H9 (cell line): ENCODE results near the gene TMCC3. TPM values are rescaled to one million over a fixed set of nuclear protein-coding genes. Genes with fewer than 3 reads are reported as not detected.

Source experiments
- DNase-seq: peaks from one replicate; pipeline ENCODE4 v3.0.0-alpha.2; 2017
- H2AFZ ChIP-seq: one replicate; pipeline ENCODE4 v1.6.1; 2013; ENCODE audit warnings: mild to moderate bottlenecking, low read length, control low read depth, moderate library complexity
- H2AK5ac ChIP-seq: 2 replicates; pipeline ENCODE4 v1.6.1; 2013; ENCODE audit warnings: low read length, control low read depth, mixed read lengths; ENCODE audit not compliant: insufficient read length
- H2BK120ac ChIP-seq: one replicate; pipeline ENCODE4 v1.6.1; 2013; ENCODE audit warnings: low read depth, mild to moderate bottlenecking, low read length, control low read depth, inconsistent platforms; ENCODE audit not compliant: poor library complexity, severe bottlenecking
- H2BK12ac ChIP-seq: 2 replicates; pipeline ENCODE4 v1.6.1; 2013; ENCODE audit warnings: low read length, control low read depth, mixed read lengths, low read depth; ENCODE audit not compliant: insufficient read length
- H2BK15ac ChIP-seq: 2 replicates; pipeline ENCODE4 v1.6.1; 2013; ENCODE audit warnings: low read depth, low read length, control low read depth
- H2BK20ac ChIP-seq: one replicate; pipeline ENCODE4 v1.6.1; 2013; ENCODE audit warnings: low read depth, mild to moderate bottlenecking, low read length, control low read depth, inconsistent platforms; ENCODE audit not compliant: poor library complexity, severe bottlenecking
- H2BK5ac ChIP-seq: 2 replicates; pipeline ENCODE4 v1.6.1; 2013; ENCODE audit warnings: low read length, control low read depth, mixed read lengths; ENCODE audit not compliant: insufficient read length
- H3K14ac ChIP-seq: 2 replicates; pipeline ENCODE4 v1.6.1; 2013; ENCODE audit warnings: low read length, control low read depth; ENCODE audit not compliant: insufficient read depth
- H3K18ac ChIP-seq: 2 replicates; pipeline ENCODE4 v1.6.1; 2013; ENCODE audit warnings: low read depth, mild to moderate bottlenecking, mixed read lengths, low read length, control low read depth; ENCODE audit not compliant: insufficient read length
- H3K23ac ChIP-seq: 2 replicates; pipeline ENCODE4 v1.6.1; 2013; ENCODE audit warnings: low read length, control low read depth, mixed read lengths, low read depth; ENCODE audit not compliant: insufficient read length
- H3K23me2 ChIP-seq: 2 replicates; pipeline ENCODE4 v1.6.1; 2013; ENCODE audit warnings: low read depth, mild to moderate bottlenecking, mixed read lengths, low read length, control low read depth; ENCODE audit not compliant: insufficient read length, poor library complexity, severe bottlenecking
- H3K27ac ChIP-seq: 2 replicates; pipeline ENCODE4 v1.5.1; 2013; ENCODE audit warnings: low read length, control low read depth, mixed read lengths, low read depth; ENCODE audit not compliant: insufficient read length
- H3K27me3 ChIP-seq: 2 replicates; pipeline ENCODE4 v1.6.1; 2013; ENCODE audit warnings: low read length, control low read depth, inconsistent platforms; ENCODE audit not compliant: insufficient read depth
- H3K4ac ChIP-seq: 2 replicates; pipeline ENCODE4 v1.6.1; 2013; ENCODE audit warnings: low read depth, mild to moderate bottlenecking, control low read depth, inconsistent platforms, low read length, moderate library complexity
- H3K4me1 ChIP-seq: 2 replicates; pipeline ENCODE4 v1.6.1; 2013; ENCODE audit warnings: low read length, control low read depth, inconsistent platforms; ENCODE audit not compliant: insufficient read depth
- H3K4me2 ChIP-seq: 2 replicates; pipeline ENCODE4 v1.6.1; 2013; ENCODE audit warnings: low read length, control low read depth, mixed read lengths; ENCODE audit not compliant: insufficient read length, insufficient read depth
- H3K56ac ChIP-seq: 2 replicates; pipeline ENCODE4 v1.6.1; 2013; ENCODE audit warnings: low read depth, mild to moderate bottlenecking, mixed read lengths, low read length, control low read depth; ENCODE audit not compliant: insufficient read length
- H3K79me1 ChIP-seq: 2 replicates; pipeline ENCODE4 v1.6.1; 2013; ENCODE audit warnings: low read depth, mild to moderate bottlenecking, moderate library complexity, low read length, control low read depth, inconsistent platforms; ENCODE audit not compliant: insufficient read depth, poor library complexity, severe bottlenecking
- H3K79me2 ChIP-seq: 2 replicates; pipeline ENCODE4 v1.6.1; 2013; ENCODE audit warnings: low read length, control low read depth, inconsistent platforms; ENCODE audit not compliant: insufficient read depth
- H3K9ac ChIP-seq: 2 replicates; pipeline ENCODE4 v1.6.1; 2013; ENCODE audit warnings: low read length, control low read depth, mixed read lengths; ENCODE audit not compliant: insufficient read length; ENCODE audit errors: extremely low read depth
- H3K9me3 ChIP-seq: one replicate; pipeline ENCODE4 v1.6.1; 2013; ENCODE audit warnings: low read depth, low read length, inconsistent platforms; ENCODE audit not compliant: control insufficient read depth
- H3T11ph ChIP-seq: one replicate; pipeline ENCODE4 v1.6.1; 2013; ENCODE audit warnings: mild to moderate bottlenecking, low read length, control low read depth, inconsistent platforms
- H4K20me1 ChIP-seq: one replicate; pipeline ENCODE4 v1.6.1; 2013; ENCODE audit not compliant: control insufficient read depth, insufficient read length, insufficient read depth
- H4K5ac ChIP-seq: 2 replicates; pipeline ENCODE4 v1.6.1; 2013; ENCODE audit warnings: low read depth, mild to moderate bottlenecking, mixed read lengths, low read length, control low read depth; ENCODE audit not compliant: insufficient read length
- H4K8ac ChIP-seq: replicated peaks from 2 replicates; pipeline ENCODE4 v1.6.1; 2013; ENCODE audit warnings: low read length, control low read depth, mixed read lengths, low read depth; ENCODE audit not compliant: insufficient read length
- H4K91ac ChIP-seq: 2 replicates; pipeline ENCODE4 v1.6.1; 2013; ENCODE audit warnings: low read depth, mild to moderate bottlenecking, moderate library complexity, mixed read lengths, low read length, control low read depth; ENCODE audit not compliant: insufficient read length
- H3K27ac Mint-ChIP-seq, 3 experiments: 2 replicates in 2 of 3; 3 replicates in 1 of 3; pipeline ENCODE4 v1.8.0; 2020 to 2021; ENCODE audit warnings: mixed read lengths in 3 of 3, mild to moderate bottlenecking in 1 of 3, moderate library complexity in 1 of 3
- H3K27me3 Mint-ChIP-seq: 2 replicates; pipeline ENCODE4 v1.8.0; 2021; ENCODE audit warnings: low read depth, mild to moderate bottlenecking, moderate library complexity, mixed read lengths
- H3K36me3 Mint-ChIP-seq, 3 experiments: 2 replicates in 2 of 3; 3 replicates in 1 of 3; pipeline ENCODE4 v1.8.0; 2020 to 2021; ENCODE audit warnings: low read depth in 3 of 3, mixed read lengths in 3 of 3; ENCODE audit not compliant: insufficient read depth in 1 of 3
- H3K4me1 Mint-ChIP-seq, 2 experiments: 2 replicates each; pipeline ENCODE4 v1.8.0; 2020; ENCODE audit warnings: mixed read lengths in 2 of 2
- H3K4me3 Mint-ChIP-seq, 2 experiments: 2 replicates in 1 of 2; 3 replicates in 1 of 2; pipeline ENCODE4 v1.8.0; 2020 to 2021; ENCODE audit warnings: mild to moderate bottlenecking in 2 of 2, mixed read lengths in 2 of 2, moderate library complexity in 1 of 2
- H3K9me3 Mint-ChIP-seq, 2 experiments: 2 replicates in 1 of 2; 3 replicates in 1 of 2; pipeline ENCODE4 v1.8.0; 2020; ENCODE audit warnings: mild to moderate bottlenecking in 2 of 2, mixed read lengths in 2 of 2, moderate library complexity in 1 of 2
- CTCF ChIP-seq: fragments of 200-600 bp; sonication (generic); conservative IDR thresholded peaks from 3 replicates; pipeline ENCODE4 v1.8.0; 2021; ENCODE audit warnings: antibody characterized with exemption, mild to moderate bottlenecking
- WGBS: extraction: QIAGEN DNeasy Blood & Tissue Kit; methylation state at CpG from one replicate; pipeline ENCODE4 v1.1.7; 2013; ENCODE audit warnings: missing lambda C conversion rate, low lambda C conversion rate, mixed read lengths; ENCODE audit not compliant: insufficient read length; ENCODE audit errors: extremely low coverage; 5-methylcytosine and 5-hydroxymethylcytosine counted together
- total RNA-seq: library from RNA; stranded (reverse); gene quantifications from 2 replicates; pipeline ENCODE4 v1.2.1, GENCODE V29; 2021

Gene TMCC3
- total RNA-seq, 1 experiment from 2014 or later, result 0.87 TPM

GRCh38 chr12:94534774-94535509 lies 115.4 kb downstream of the TMCC3 start:
- Histone ChIP-seq H4K8ac (no peak overlapping the region), H2BK5ac (no peak overlapping the region), H3T11ph (no peak overlapping the region), H3K27ac (no peak overlapping the region), H3K56ac (no peak overlapping the region), H4K5ac (no peak overlapping the region), H3K23me2 (no peaks in the 10 kb centered on the region), H3K23ac (no peak overlapping the region), H3K18ac (no peak overlapping the region), H2AFZ (no peak overlapping the region), H2BK15ac (no peak overlapping the region), H3K79me2 (no peaks in the 10 kb centered on the region), H3K27me3 (no peaks in the 10 kb centered on the region), H2BK12ac (no peak overlapping the region), H3K9ac (no peak overlapping the region), H4K91ac (no peak overlapping the region), H3K14ac (no peak overlapping the region), H3K4ac (no peak overlapping the region), H3K79me1 (no peaks in the 10 kb centered on the region), H3K4me1 (no peaks in the 10 kb centered on the region), H3K4me2 (no peak overlapping the region), H2BK120ac (no peak overlapping the region), H3K9me3 (no peaks in the 10 kb centered on the region), H4K20me1 (no peaks in the 10 kb centered on the region), H2BK20ac (no peak overlapping the region), H2AK5ac (no peak overlapping the region)
- Mint-ChIP-seq H3K4me1 (peaks cover 5 to 20% of the 10 kb centered on the region in 2 experiments), H3K27me3 (peaks cover 4% of the 10 kb centered on the region), H3K9me3 (no peaks in the 10 kb centered on the region; a peak in 1 of 5 replicates), H3K36me3 (no peaks in the 10 kb centered on the region), H3K4me3 (no peak overlapping the region), H3K27ac (no peak overlapping the region)
- no CpG with 5 or more reads among the region's 14 CpGs for WGBS
- DNase-seq, result no peak
- TF ChIP-seq CTCF, result no peak
